NCI-H446 (cell line): ENCODE data around the gene MORN1.
"Not testable (repeated sequence)": the region's sequence is repeated elsewhere in the genome, so short reads cannot be mapped to it uniquely, and the experiment has no call there.

Source experiments
- DNase-seq, 2 experiments: peaks; one replicate each; lab custom pipeline; 2025; lab: John Stamatoyannopoulos, UW

Gene MORN1

DNA sequence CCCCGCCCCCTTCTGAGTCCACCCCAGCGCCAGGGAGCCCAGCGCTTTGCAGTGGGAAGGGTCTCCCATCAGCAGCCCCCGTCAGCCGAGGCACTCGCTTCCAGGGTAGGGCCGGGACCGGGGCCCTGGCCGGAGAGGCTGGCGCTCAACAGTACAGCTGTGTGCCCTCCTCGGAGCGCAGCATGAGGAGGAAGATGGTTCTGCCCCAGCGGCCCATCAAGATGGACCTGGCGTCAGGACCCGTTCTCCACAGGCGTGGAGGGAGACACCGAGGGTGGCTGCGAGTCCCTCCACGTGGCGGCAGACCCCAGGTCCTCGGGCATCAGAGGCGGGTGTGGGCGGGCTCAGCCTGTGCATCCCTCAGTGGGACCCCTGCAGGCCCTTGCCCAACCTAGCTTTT is 54.3 kb downstream of the MORN1 start:
- no peak for DNase-seq

- DNase-seq = no peak
Observed at GRCh38 chr1:2336499-2336898, 54.9 kb downstream of the MORN1 start.

- peak in 1 of 2 experiments; percentile 37 for DNase-seq
Observed at GRCh38 chr1:2335721-2336455, 55.5 kb downstream of the MORN1 start.

DNA sequence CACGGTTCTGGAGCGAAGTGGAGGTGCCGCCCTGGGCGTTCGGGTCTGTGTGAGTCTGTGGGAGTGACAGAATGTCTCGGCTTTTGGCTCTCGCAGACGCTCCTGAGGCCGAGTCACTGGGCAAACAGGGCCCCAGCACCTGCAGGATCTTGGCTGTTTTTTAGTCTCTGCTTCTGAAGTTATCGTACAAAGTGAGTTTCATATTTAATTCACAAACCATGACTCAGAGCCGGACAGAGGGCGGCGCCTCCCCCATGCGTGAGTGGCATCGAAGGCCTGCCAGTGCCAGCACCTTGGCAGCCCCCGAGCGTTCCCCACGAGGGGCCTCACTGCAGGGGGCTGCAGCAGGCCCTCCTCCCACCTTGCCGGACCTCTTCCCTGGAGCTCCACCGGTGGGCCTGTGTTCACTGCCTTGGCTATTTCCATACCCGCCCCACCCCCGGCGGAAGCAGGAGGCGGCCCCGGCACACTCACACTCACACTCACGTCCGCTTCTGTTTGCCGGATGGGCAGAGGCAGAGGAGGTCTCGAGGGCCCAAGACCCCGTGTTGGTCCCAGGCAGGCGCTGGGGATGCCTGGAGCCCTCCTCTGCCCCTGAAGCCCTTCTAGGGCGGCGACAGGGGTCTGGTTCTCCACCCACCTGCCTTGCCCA is 56.3 kb downstream of the MORN1 start:
- no peak for DNase-seq

GRCh38 chr1:2334366-2334765 is 57.0 kb downstream of the MORN1 start:
- no peak for DNase-seq

DNA sequence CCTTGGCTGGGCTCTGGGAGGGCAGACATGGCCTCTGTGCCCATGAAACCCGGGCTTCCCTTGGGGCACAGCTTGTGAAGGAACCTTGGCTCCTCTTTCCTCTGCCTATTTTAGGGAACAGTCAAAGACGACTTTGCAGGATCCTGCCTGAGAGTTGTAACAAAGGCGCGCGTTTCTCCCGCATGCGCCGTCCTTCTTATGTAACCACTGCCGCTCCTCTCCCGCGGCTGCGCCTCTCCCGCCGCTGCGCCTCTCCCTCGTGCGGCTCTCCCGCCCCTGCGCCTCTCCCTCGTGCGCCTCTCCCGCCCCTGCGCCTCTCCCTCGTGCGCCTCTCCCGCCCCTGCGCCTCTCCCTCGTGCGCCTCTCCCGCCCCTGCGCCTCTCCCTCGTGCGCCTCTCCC is 59.8 kb downstream of the MORN1 start:
- not testable (repeated sequence) for DNase-seq

DNA sequence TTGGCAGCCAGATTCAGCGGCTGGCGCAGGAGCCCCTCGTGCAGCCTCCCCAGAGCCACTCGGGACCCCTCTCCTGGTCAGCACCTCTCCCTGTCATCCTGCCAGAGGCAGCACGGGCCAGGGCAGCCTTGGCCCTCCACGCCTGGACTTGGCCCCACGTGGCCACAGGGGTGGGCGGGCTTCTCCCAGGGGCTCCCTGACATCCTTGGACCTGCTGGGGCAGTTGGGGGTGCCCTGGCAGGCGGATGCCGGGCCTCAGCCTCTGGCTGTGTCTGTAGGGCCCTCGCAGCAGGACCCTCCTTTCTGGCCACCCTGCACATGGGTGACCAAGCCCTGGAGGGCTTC is 60.2 kb downstream of the MORN1 start:
- DNase-seq = no peak

DNA sequence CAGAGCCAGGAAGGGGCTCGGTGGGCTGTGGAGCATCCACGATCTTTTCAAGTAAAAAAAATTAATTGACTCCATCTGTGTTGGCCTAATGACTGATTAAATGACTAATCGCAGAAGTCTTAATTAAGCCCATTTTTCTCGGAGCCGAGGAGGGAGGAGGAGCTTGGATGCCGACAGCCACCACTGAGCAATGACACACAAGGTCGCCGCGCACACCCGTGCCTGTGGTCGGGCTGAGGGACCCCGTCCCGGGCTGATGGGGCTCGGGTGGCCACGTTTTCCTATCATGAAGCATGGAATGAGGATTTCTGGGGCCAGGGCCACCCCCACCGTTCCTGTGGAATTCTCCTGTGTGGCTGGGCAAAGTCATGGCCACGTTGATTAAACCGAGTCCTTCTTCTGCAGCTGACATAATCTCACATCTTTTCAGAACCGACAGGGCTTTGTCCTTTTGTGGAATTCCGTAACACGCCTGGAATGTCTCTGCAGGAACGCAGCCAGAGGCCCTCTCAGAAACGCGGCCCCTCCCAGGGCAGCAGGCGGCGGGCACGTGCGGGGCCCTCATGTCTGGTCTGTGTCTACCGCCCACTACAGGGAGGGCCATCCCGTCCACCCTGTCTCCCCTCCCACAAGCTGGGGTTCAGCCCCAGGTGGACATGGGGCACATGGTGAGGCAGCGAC is 60.7 kb downstream of the MORN1 start:
- DNase-seq = no peak

- DNase-seq = no peak
Observed at GRCh38 chr1:2330035-2330434, 61.3 kb downstream of the MORN1 start.

DNA sequence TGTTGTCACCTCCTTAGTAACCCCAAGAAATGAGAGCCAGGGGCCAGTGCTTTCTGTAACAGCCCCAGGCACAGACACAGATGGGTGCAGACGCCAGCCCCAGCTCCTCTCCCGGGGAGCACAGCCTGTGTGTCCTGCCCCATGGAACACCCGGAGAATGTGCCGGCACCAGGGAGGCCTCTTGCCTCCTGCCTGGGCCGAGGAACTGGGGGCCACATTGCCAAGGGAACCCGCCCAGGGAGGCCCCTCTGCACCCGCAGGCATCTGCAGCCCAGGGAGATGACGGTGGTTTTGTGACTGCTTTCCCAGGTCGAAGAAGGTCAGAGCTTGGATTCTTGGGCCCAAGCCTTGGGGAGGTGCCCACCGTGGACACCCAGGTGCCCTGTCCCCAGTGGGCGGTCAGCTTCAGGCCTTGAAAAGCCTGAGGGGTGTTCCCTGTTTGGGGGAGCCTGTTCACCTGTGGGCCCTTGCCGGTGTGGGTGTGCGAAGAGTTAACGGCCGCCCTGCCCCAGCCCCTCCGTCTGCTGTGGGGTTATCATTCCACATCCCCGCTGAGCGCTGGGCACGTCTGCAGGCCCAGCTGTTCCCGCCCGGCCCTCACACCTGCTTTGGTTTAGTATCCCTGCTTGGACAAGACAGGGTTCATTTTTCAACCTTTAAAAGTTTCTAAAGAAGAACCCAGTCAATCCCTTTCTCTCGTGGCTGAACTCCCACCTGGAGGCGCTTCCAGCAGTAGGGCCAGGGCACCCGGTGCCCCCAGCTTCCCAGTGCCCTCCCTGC is 62.5 kb downstream of the MORN1 start:
- no peak for DNase-seq

DNA sequence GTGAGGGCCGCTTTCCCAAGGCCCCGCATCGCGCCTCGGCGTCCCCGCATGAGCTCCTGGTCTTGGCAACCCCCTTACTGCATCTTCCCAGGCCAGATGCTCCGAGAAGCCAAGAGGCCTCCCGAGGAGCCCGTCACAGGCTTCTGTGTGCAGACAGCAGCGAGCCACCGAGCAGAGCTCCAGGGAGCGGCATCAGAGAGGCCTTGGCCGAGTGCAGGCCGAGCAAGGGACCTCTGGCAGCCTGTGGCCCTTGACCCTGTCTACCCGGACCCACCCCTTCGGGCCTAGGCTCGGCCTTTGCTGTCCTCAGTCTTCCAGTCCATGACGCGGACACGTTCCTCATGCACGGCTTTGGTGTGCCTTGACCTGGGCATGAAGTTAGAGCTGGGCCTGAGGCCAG is 63.5 kb downstream of the MORN1 start:
- DNase-seq = no peak

DNA sequence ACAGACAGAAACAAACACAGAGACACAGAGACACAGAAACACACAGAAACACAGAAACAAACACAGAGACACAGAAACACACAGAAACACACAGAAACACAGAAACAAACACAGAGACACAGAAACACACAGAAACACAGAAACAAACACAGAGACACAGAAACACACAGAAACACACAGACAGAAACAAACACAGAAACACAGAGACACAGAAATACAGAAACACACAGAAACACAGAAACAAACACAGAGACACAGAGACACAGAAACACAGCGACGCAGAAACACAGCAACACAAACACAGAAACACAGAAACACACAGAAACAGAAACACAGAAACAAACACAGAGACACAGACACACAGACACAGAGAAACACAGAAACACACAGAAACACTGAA is 64.2 kb downstream of the MORN1 start:
- not testable (repeated sequence) for DNase-seq

DNA sequence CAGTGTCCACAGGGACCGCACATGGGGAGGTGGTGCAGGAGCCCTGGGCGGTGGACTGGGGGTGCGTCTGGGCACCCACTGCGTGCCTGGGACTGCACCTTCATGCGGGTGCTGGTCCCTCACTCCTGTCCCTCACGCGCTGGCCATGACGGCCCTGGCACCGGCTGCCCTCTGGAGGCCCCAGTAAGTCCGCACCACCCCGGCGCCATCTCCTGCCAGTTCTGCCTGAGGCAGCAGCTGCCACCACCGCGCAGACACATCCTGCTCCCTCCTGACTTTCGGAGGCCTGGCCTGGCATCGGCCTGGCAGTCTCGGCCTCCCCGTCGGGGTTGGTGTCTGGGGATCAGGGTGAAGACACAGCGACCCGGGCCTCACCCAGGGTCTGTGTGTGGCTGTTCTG is 64.8 kb downstream of the MORN1 start:
- no peak for DNase-seq

DNA sequence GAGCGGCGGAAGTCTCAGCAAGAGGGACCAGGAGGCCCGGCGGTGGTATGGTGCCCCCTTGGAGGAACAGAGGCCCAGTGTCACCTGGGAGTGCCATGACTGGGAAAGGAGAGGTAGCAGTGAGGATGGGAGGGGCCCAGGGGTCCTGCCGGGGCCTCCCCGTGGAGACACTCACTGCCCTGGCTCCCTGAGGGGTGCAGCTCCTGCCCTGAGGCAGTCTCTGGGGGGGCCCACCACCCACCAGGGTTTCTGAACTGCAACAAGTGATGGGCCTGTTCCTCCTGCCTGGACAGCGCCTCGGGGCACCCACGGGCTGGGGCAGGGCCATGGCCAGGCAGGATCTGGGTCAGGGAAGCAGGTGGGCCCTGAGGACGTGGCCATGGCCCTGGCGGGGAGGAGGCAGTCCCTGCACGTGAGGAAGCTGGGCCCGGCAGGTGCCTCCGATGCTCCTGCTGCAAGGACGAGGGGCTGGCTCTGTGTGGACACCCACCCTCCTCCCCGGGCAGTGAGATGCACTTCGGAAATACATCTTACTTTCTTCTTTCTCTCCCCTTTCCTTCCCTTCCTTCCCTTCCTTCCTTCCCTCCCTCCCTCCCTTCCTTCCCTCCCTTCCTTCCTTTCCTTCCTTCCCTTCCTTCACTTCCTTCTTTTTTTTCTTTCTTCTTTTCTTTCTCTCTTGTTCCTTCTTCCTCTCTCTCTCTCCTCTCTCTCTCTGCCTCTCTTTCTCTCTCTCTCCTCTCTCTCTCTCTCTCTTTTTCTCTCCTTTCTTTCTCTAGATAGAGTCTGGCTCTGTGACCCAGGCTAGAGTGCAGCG is 66.6 kb downstream of the MORN1 start:
- DNase-seq = no peak

DNA sequence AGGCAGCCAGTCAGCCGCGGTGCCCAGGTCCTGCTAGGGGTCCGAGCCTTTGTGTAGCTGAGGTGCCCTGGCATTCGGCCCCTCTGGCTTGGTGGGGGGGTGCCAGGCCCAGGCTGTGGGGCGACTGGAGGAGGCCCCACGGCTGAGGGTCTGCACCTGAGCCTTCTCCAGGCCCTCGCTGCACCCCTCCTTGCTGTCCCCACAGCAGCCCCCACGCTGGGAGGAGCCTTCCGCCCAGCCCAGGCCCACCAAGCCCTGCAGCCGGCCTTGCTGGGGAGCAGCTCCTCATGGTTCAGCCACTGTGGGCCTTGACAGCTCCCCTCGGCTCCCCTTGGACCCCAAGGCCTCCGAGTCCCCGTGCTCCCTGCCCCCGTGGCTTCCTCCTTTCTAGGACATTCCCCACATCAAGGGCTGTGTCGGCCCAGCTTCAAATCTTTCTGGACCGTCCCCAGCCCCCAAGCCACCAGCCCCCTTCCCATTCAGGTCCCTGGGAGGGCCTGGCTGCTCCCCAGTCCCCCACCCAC is 67.8 kb downstream of the MORN1 start:
- DNase-seq = no peak

- no peak for DNase-seq
Observed at GRCh38 chr1:2322581-2323211, 68.7 kb downstream of the MORN1 start.

- DNase-seq = no peak
Observed at GRCh38 chr1:2322065-2322571, 69.2 kb downstream of the MORN1 start.

GRCh38 chr1:2320760-2321667 is 70.3 kb downstream of the MORN1 start:
- DNase-seq = no peak

- no peak for DNase-seq
Observed at GRCh38 chr1:2320006-2320405, 71.3 kb downstream of the MORN1 start.

DNA sequence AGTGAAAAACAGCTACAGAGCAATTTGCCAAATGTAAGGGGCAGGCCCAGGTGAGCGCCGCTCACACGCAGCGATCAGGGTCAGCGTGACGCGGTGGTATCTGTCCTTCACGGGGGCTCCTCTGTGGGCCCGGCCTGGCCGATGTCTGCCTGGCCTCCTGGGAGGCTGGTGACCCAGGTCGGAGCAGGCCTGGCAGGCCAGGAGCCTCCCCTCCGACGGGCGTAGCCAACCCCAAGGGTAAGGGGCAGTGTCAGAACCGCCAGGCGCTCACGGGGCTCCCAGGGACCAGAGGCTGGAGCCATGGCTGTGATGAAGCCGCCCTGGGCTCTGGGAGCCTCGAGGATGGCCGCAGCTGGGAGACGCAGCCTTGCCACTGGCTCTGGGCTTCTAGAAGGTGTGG is 72.1 kb downstream of the MORN1 start:
- no peak for DNase-seq
